SU-DHL-6 (cell line): Measurements from ENCODE around the gene FLT3LG.

Source experiments
- EZH2phosphoT487 ChIP-seq: fragments of 200-600 bp; sonication (generic), shearing (Covaris generic); conservative IDR thresholded peaks from 2 replicates; pipeline ENCODE4 v1.6.1; 2018; ENCODE audit warnings: mild to moderate bottlenecking, antibody characterized with exemption, low read length, moderate library complexity, mixed read lengths
- TF ChIP-seq, protein P1 (sequence below): fragments of 200-600 bp; sonication (generic); IDR thresholded peaks from one replicate; pipeline ENCODE4 v1.5.1; 2017; ENCODE audit warnings: antibody characterized with exemption, mild to moderate bottlenecking, low read length, moderate library complexity; ENCODE audit not compliant: insufficient read depth, poor library complexity, severe bottlenecking

DNA sequence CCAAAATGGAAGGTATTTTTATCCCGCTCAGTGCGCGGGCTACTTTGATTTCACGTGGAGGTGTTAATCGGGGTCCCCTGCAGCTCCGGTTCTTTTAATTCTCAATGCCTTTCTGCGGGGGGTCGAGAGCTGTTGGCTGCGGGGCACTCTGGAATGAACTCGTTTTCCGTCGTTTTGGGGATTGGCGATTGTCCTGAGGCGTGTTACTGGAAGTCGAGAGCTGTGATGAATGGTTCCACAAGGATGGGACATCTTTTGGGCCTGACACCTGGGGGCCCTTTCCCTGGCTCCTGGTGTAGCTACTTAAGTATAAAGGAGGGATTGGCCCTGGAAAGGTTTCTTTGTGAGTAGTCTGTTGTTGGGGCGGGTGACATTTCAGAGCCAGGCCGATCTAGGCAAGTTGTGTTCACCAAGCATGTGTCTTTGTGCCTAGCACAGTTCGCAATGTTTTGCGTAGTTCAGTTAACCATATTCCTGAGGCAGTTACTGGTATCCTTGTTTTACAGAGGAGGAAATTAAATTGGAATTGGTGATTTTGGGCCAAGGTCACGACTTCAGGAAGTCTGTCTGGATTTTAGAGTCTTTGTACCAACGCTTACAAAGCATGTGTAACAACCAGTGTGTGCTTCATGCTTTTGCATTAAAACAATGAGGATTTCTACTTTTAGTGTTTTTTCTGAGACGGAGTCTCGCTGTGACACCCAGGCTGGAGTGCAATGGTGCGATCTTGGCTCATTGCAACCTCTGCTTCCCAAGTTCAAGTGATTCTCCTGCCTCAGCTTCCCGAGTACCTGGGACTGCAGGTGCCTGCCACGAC lies 14.2 kb downstream of the FLT3LG start:
- TF ChIP-seq, protein P1, sequence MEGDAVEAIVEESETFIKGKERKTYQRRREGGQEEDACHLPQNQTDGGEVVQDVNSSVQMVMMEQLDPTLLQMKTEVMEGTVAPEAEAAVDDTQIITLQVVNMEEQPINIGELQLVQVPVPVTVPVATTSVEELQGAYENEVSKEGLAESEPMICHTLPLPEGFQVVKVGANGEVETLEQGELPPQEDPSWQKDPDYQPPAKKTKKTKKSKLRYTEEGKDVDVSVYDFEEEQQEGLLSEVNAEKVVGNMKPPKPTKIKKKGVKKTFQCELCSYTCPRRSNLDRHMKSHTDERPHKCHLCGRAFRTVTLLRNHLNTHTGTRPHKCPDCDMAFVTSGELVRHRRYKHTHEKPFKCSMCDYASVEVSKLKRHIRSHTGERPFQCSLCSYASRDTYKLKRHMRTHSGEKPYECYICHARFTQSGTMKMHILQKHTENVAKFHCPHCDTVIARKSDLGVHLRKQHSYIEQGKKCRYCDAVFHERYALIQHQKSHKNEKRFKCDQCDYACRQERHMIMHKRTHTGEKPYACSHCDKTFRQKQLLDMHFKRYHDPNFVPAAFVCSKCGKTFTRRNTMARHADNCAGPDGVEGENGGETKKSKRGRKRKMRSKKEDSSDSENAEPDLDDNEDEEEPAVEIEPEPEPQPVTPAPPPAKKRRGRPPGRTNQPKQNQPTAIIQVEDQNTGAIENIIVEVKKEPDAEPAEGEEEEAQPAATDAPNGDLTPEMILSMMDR: no peak
- no peak for TF ChIP-seq EZH2phosphoT487
